Neural cell (in vitro differentiated cells): ENCODE data around the gene L3MBTL4. TPM values are rescaled to one million over a fixed set of nuclear protein-coding genes. Genes with fewer than 3 reads are reported as not detected.

ENCODE experiments used
- H2AFZ ChIP-seq: fragments of 200-600, 300-800 bp; sonication (generic), shearing (Covaris generic); 2 replicates; pipeline ENCODE4 v1.6.0; 2014; ENCODE audit warnings: low read depth, mild to moderate bottlenecking, antibody characterized with exemption, low read length, moderate library complexity
- H3F3A ChIP-seq: fragments of 200-600 bp; shearing (Covaris generic); 2 replicates; pipeline ENCODE4 v1.6.1; 2016; ENCODE audit warnings: mild to moderate bottlenecking, moderate library complexity, mixed read lengths, antibody characterized with exemption, low read length; ENCODE audit not compliant: insufficient read depth, poor library complexity, severe bottlenecking
- H3K27ac ChIP-seq: fragments of 200-600, 300-800 bp; sonication (generic), shearing (Covaris generic); 2 replicates; pipeline ENCODE4 v1.5.1; 2014; ENCODE audit warnings: mild to moderate bottlenecking, low read length, moderate library complexity
- H3K27me3 ChIP-seq: fragments of 300-800, 200-600 bp; sonication (generic), shearing (Covaris generic); 2 replicates; pipeline ENCODE4 v1.6.0; 2014; ENCODE audit warnings: mild to moderate bottlenecking, low read depth, low read length, moderate library complexity; ENCODE audit not compliant: insufficient read depth
- H3K36me3 ChIP-seq: fragments of 300-800, 200-600 bp; sonication (generic), shearing (Covaris generic); 2 replicates; pipeline ENCODE4 v1.5.1; 2014; ENCODE audit warnings: mild to moderate bottlenecking, antibody characterized with exemption, low read length, moderate library complexity; ENCODE audit not compliant: insufficient read depth
- H3K4me2 ChIP-seq: fragments of 300-800, 200-600 bp; sonication (generic), shearing (Covaris generic); 2 replicates; pipeline ENCODE4 v1.6.0; 2014; ENCODE audit warnings: mild to moderate bottlenecking, low read length
- H3K4me3 ChIP-seq: fragments of 300-800, 200-600 bp; sonication (generic), shearing (Covaris generic); 2 replicates; pipeline ENCODE4 v1.5.1; 2014; ENCODE audit warnings: mild to moderate bottlenecking, low read length, moderate library complexity
- H3K79me2 ChIP-seq: fragments of 200-600 bp; shearing (Covaris generic); replicated peaks from 2 replicates; pipeline ENCODE4 v1.6.0; 2014; ENCODE audit warnings: mild to moderate bottlenecking, low read length, moderate library complexity; ENCODE audit not compliant: insufficient read depth
- H3K9ac ChIP-seq: fragments of 300-800, 200-600 bp; sonication (generic), shearing (Covaris generic); 2 replicates; pipeline ENCODE4 v1.6.1; 2016; ENCODE audit warnings: mild to moderate bottlenecking, low read length, mixed read lengths
- H3K9me2 ChIP-seq: fragments of 200-600 bp; shearing (Covaris generic); 2 replicates; pipeline ENCODE4 v1.6.1; 2016; ENCODE audit warnings: mild to moderate bottlenecking, low read length, mixed read lengths; ENCODE audit not compliant: insufficient read depth
- H3K9me3 ChIP-seq: fragments of 200-600, 300-800 bp; sonication (generic), shearing (Covaris generic); 2 replicates; pipeline ENCODE4 v1.6.1; 2016; ENCODE audit warnings: mild to moderate bottlenecking, mixed run types, low read length, moderate library complexity, mixed read lengths
- H4K20me1 ChIP-seq: fragments of 200-600 bp; shearing (Covaris generic); 2 replicates; pipeline ENCODE4 v1.6.1; 2016; ENCODE audit warnings: mild to moderate bottlenecking, mixed run types; ENCODE audit not compliant: insufficient read depth
- CTCF ChIP-seq: fragments of 450-650 bp; IDR thresholded peaks from 2 replicates; pipeline ENCODE4 v1.5.1; 2014; ENCODE audit warnings: antibody characterized with exemption, mild to moderate bottlenecking, moderate library complexity; ENCODE audit not compliant: poor library complexity, severe bottlenecking
- EP300 ChIP-seq: fragments of 450-650 bp; conservative IDR thresholded peaks from 2 replicates; pipeline ENCODE4 v1.6.1; 2014; ENCODE audit warnings: antibody characterized with exemption, mild to moderate bottlenecking, moderate library complexity; ENCODE audit not compliant: poor library complexity, severe bottlenecking
- EZH2 ChIP-seq: fragments of 200-600, 300-800 bp; shearing (Covaris generic), sonication (generic); IDR thresholded peaks from 2 replicates; pipeline ENCODE4 v1.6.1; 2014; ENCODE audit warnings: antibody characterized with exemption, low read length, borderline replicate concordance, mild to moderate bottlenecking; ENCODE audit not compliant: insufficient read depth, poor library complexity, severe bottlenecking
- MXI1 ChIP-seq: fragments of 450-650 bp; conservative IDR thresholded peaks from 2 replicates; pipeline ENCODE4 v1.6.1; 2014; ENCODE audit warnings: antibody characterized with exemption, mild to moderate bottlenecking; ENCODE audit not compliant: poor library complexity, severe bottlenecking
- POLR2AphosphoS5 ChIP-seq: IDR thresholded peaks from 2 replicates; pipeline ENCODE4 v1.6.1; 2012
- RAD21 ChIP-seq: fragments of 450-650 bp; conservative IDR thresholded peaks from 2 replicates; pipeline ENCODE4 v1.6.1; 2014; ENCODE audit warnings: antibody characterized with exemption, mild to moderate bottlenecking, moderate library complexity
- REST ChIP-seq: IDR thresholded peaks from 2 replicates; pipeline ENCODE4 v1.6.1; 2012; ENCODE audit warnings: borderline replicate concordance
- SMC3 ChIP-seq: fragments of 450-650 bp; conservative IDR thresholded peaks from 2 replicates; pipeline ENCODE4 v1.6.1; 2014; ENCODE audit warnings: antibody characterized with exemption, mild to moderate bottlenecking, moderate library complexity; ENCODE audit not compliant: poor library complexity
- TAF1 ChIP-seq: IDR thresholded peaks from 2 replicates; pipeline ENCODE4 v1.6.1; 2012; ENCODE audit warnings: low read depth
- polyA plus RNA-seq: library from polyadenylated mRNA; depleted of rRNA; stranded (reverse); fragments of >200 nt; gene quantifications from 2 replicates; pipeline ENCODE4 v1.2.3, GENCODE V29; 2014

The L3MBTL4 gene
- polyA plus RNA-seq, 1 donor from 2014 or later, result 0.90 TPM

- H3K4me3 ChIP-seq, result no peak overlapping the region
- H3K27ac ChIP-seq, result no peak overlapping the region
- TF ChIP-seq MXI1 (no peak), POLR2AphosphoS5 (peak; percentile 39), EP300 (peak; percentile 26)
- no peak overlapping the region for H3K9ac ChIP-seq
- H3K9me3 ChIP-seq, result no peaks in the 10 kb centered on the region
- no peaks in the 10 kb centered on the region for H3K79me2 ChIP-seq
- H4K20me1 ChIP-seq, result no peaks in the 10 kb centered on the region
- no peak overlapping the region for H3K4me2 ChIP-seq
- H3F3A ChIP-seq, result no peaks in the 10 kb centered on the region
- H3K27me3 ChIP-seq, result no peaks in the 10 kb centered on the region
- no peak overlapping the region for H2AFZ ChIP-seq
- no peaks in the 10 kb centered on the region for H3K36me3 ChIP-seq
- no peaks in the 10 kb centered on the region for H3K9me2 ChIP-seq
These were observed 26.5 kb upstream of the L3MBTL4 start for GRCh38 chr18:6441200-6441599.

GRCh38 chr18:6437937-6438818 is 23.5 kb upstream of the L3MBTL4 start:
- Histone ChIP-seq H3K9me3 (no peaks in the 10 kb centered on the region), H3K4me2 (no peak overlapping the region), H3K27ac (no peak overlapping the region), H3K27me3 (no peaks in the 10 kb centered on the region), H3K9me2 (no peaks in the 10 kb centered on the region), H3K36me3 (no peaks in the 10 kb centered on the region), H3K79me2 (no peaks in the 10 kb centered on the region), H3K9ac (no peak overlapping the region), H4K20me1 (no peaks in the 10 kb centered on the region), H3F3A (no peaks in the 10 kb centered on the region), H3K4me3 (no peak overlapping the region), H2AFZ (no peak overlapping the region)
- TF ChIP-seq EP300 (no peak), REST (no peak), CTCF (no peak), EZH2 (no peak), SMC3 (no peak), MXI1 (no peak), RAD21 (no peak), TAF1 (no peak), POLR2AphosphoS5 (no peak)
